ENCODE results near the gene RASL11A. TPM values are rescaled to one million over a fixed set of nuclear protein-coding genes. Genes with fewer than 3 reads are reported as not detected.

RASL11A gene
- polyA plus RNA-seq, 1 donor from 2014 or later = 3.6 TPM

DNA sequence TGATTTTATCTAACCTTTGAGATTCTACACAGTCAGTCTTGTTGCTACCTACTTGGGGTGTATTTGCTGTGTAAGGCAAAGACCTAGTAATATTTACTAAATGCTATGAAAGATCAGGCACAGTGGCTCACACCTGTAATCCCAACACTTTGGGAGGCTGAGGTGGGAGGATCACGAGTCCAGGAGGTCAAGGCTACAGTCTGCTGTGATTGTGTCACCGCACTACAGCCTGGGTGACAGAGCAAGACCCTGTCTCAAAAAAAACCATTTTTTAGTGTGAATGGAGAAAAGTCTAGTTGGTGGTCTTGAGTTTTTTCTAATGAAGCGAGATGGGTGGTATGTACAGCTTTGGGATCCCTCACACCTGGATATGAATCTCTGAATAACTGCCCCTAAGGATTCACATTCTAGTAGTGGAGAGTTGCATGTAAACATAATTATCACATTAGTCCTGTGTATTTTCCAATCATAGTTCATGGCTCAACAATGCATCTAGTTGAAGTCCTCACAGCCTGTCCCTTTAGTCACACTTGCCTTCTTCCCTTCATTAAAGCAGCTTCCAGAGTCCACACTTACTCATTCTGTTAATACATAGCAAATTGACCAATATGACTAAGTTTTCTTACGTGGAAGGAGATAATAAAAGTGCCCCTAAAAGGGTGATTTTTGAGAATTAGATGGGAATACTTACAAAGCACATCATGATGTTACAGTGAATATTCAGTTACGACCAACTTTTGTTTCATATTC lies 11.8 kb upstream of the RASL11A start:
- peak overlapping the region; percentile 65 to 91 (median 66) for H3K27ac Mint-ChIP-seq
- peaks cover 23 to 44% (median 37%) of the 10 kb centered on the region in 3 donors for H3K4me1 Mint-ChIP-seq
- H3K27me3 Mint-ChIP-seq = no peaks in the 10 kb centered on the region
- no peaks in the 10 kb centered on the region for H3K9me3 Mint-ChIP-seq
- H3K36me3 Mint-ChIP-seq = peaks cover under 1% of the 10 kb centered on the region
- no peak overlapping the region for H3K4me3 Mint-ChIP-seq

- Mint-ChIP-seq H3K9me3 (no peaks in the 10 kb centered on the region), H3K27ac (peak overlapping the region; percentile 65 to 91 (median 72)), H3K36me3 (no peaks in the 10 kb centered on the region), H3K4me1 (peaks cover 26 to 39% (median 34%) of the 10 kb centered on the region in 3 donors), H3K27me3 (no peaks in the 10 kb centered on the region), H3K4me3 (peak overlapping the region in 3 of 4 donors; percentile 11 to 71 (median 14))
Observed at GRCh38 chr13:27259831-27260230, 10.8 kb upstream of the RASL11A start.

- Mint-ChIP-seq H3K27ac (peak overlapping the region in 2 of 3 donors; percentile 2 to 5), H3K9me3 (no peaks in the 10 kb centered on the region), H3K36me3 (no peaks in the 10 kb centered on the region), H3K4me3 (no peak overlapping the region), H3K4me1 (peaks cover 26 to 38% (median 34%) of the 10 kb centered on the region in 3 donors), H3K27me3 (no peaks in the 10 kb centered on the region)
Observed at GRCh38 chr13:27261396-27261795, 9.2 kb upstream of the RASL11A start.

GRCh38 chr13:27263438-27263837 lies 7.2 kb upstream of the RASL11A start:
- peaks cover 26 to 49% (median 31%) of the 10 kb centered on the region in 3 donors for H3K4me1 Mint-ChIP-seq
- H3K27ac Mint-ChIP-seq = no peak overlapping the region
- H3K4me3 Mint-ChIP-seq = no peak overlapping the region
- H3K36me3 Mint-ChIP-seq = no peaks in the 10 kb centered on the region
- no peaks in the 10 kb centered on the region for H3K9me3 Mint-ChIP-seq
- H3K27me3 Mint-ChIP-seq = no peaks in the 10 kb centered on the region

DNA sequence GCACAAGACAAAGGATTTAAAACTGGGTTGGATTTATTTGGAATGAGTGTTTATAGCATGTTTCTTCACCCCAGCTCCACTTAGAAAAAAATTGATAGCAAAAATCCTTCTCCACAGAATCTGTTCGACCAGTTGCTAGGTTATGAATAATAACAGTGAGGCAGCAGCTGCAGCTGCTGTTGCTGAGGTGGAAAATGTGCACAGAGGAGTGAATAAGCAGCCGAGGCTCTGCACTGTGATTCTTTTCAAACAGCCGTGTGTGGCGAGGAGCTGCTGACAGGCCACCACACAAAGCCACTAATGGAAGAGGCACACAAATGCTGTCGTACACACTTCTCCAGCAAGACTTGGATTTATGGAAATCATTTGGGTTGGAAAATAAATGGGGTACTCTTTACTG lies 6.4 kb upstream of the RASL11A start:
- H3K4me1 Mint-ChIP-seq = peaks cover 26 to 43% (median 31%) of the 10 kb centered on the region in 3 donors

GRCh38 chr13:27264648-27265047 lies 6.0 kb upstream of the RASL11A start:
- Mint-ChIP-seq H3K4me1 (peaks cover 26 to 39% (median 28%) of the 10 kb centered on the region in 3 donors), H3K4me3 (no peak overlapping the region), H3K36me3 (no peaks in the 10 kb centered on the region), H3K27ac (peak overlapping the region in 1 of 3 donors; percentile 50), H3K9me3 (no peaks in the 10 kb centered on the region), H3K27me3 (no peaks in the 10 kb centered on the region)

More for the DNA sequence above, 6.4 kb upstream of the RASL11A start:
- Mint-ChIP-seq H3K4me3 (no peak overlapping the region), H3K27ac (no peak overlapping the region), H3K27me3 (no peaks in the 10 kb centered on the region), H3K36me3 (no peaks in the 10 kb centered on the region), H3K9me3 (no peaks in the 10 kb centered on the region)

- Mint-ChIP-seq H3K4me1 (peaks cover 17 to 31% (median 17%) of the 10 kb centered on the region in 3 donors), H3K36me3 (no peaks in the 10 kb centered on the region), H3K27me3 (peaks cover 3% of the 10 kb centered on the region), H3K9me3 (no peaks in the 10 kb centered on the region), H3K27ac (peak overlapping the region in 1 of 3 donors; percentile 54), H3K4me3 (peak overlapping the region in 1 of 4 donors; percentile 51)
Observed at GRCh38 chr13:27266917-27267316, 3.7 kb upstream of the RASL11A start.

- H3K27me3 Mint-ChIP-seq = peaks cover 3% of the 10 kb centered on the region
- no peaks in the 10 kb centered on the region for H3K36me3 Mint-ChIP-seq
- H3K27ac Mint-ChIP-seq = no peak overlapping the region
- peak overlapping the region in 1 of 4 donors; percentile 51 for H3K4me3 Mint-ChIP-seq
- H3K9me3 Mint-ChIP-seq = no peaks in the 10 kb centered on the region
- peaks cover 17 to 29% (median 19%) of the 10 kb centered on the region in 3 donors for H3K4me1 Mint-ChIP-seq
Observed at GRCh38 chr13:27267596-27267995, 3.0 kb upstream of the RASL11A start.

DNA sequence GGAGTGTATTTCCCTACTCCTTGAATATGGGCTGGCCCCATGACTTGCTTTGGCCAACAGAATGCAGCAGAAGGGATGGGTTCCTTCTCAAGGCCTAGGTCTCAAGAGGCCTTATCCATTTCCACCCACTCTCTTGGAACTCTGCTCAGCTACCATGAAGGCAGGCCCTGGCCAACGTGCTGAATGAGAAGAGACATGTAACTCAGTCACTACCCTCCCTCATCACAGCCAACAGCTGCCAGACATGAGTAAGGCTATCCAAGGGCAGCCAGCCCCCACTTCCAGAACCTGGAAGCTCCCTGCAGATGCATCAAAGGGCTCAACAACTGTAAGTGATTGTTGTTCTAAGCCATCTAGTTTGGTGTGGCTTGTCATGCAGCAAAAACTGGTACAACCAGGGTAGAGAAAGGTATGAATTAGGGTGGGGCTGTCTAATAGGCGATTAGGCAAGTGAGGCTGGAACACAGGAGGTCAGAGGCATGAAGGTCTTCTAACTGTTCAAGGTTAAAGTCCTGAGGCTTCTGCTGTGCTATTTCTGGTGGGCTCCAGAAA lies 1.4 kb upstream of the RASL11A start:
- Mint-ChIP-seq H3K4me1 (peaks cover 16 to 26% (median 16%) of the 10 kb centered on the region in 3 donors), H3K4me3 (peak overlapping the region in 3 of 4 donors; percentile 89 to 94 (median 89))

GRCh38 chr13:27271570-27272096 lies 1.0 kb downstream of the RASL11A start:
- Mint-ChIP-seq H3K36me3 (no peaks in the 10 kb centered on the region), H3K27ac (peak overlapping the region in 1 of 3 donors; percentile 12), H3K4me1 (peaks cover 10 to 21% (median 11%) of the 10 kb centered on the region in 3 donors), H3K4me3 (peak overlapping the region; percentile 89 to 97 (median 92)), H3K9me3 (no peaks in the 10 kb centered on the region), H3K27me3 (peaks cover 3% of the 10 kb centered on the region)

More for the DNA sequence above, 1.4 kb upstream of the RASL11A start:
- no peaks in the 10 kb centered on the region for H3K36me3 Mint-ChIP-seq
- H3K27me3 Mint-ChIP-seq = peaks cover 3% of the 10 kb centered on the region
- H3K9me3 Mint-ChIP-seq = no peaks in the 10 kb centered on the region
- H3K27ac Mint-ChIP-seq = no peak overlapping the region

GRCh38 chr13:27273658-27274425 lies 3.2 kb downstream of the RASL11A start:
- Mint-ChIP-seq H3K27ac (peak overlapping the region in 1 of 3 donors; percentile 15), H3K27me3 (peaks cover 3% of the 10 kb centered on the region)

GRCh38 chr13:27274631-27275030 lies 4.0 kb downstream of the RASL11A start:
- no peaks in the 10 kb centered on the region for H3K36me3 Mint-ChIP-seq
- H3K4me3 Mint-ChIP-seq = peak overlapping the region in 1 of 4 donors; percentile 16
- peaks cover 9 to 10% (median 10%) of the 10 kb centered on the region in 3 donors for H3K4me1 Mint-ChIP-seq
- H3K27ac Mint-ChIP-seq = no peak overlapping the region
- H3K9me3 Mint-ChIP-seq = no peaks in the 10 kb centered on the region
- H3K27me3 Mint-ChIP-seq = peaks cover 3% of the 10 kb centered on the region

More at GRCh38 chr13:27273658-27274425, 3.2 kb downstream of the RASL11A start:
- Mint-ChIP-seq H3K4me1 (peaks cover 9 to 10% (median 10%) of the 10 kb centered on the region in 3 donors), H3K36me3 (no peaks in the 10 kb centered on the region), H3K9me3 (no peaks in the 10 kb centered on the region), H3K4me3 (peak overlapping the region in 1 of 4 donors; percentile 16)

- Mint-ChIP-seq H3K9me3 (no peaks in the 10 kb centered on the region), H3K4me1 (peaks cover 4 to 7% (median 6%) of the 10 kb centered on the region in 3 donors), H3K27me3 (peaks cover 3% of the 10 kb centered on the region), H3K36me3 (no peaks in the 10 kb centered on the region), H3K27ac (no peak overlapping the region), H3K4me3 (no peak overlapping the region)
Observed at GRCh38 chr13:27276188-27276587, 5.6 kb downstream of the RASL11A start.

DNA sequence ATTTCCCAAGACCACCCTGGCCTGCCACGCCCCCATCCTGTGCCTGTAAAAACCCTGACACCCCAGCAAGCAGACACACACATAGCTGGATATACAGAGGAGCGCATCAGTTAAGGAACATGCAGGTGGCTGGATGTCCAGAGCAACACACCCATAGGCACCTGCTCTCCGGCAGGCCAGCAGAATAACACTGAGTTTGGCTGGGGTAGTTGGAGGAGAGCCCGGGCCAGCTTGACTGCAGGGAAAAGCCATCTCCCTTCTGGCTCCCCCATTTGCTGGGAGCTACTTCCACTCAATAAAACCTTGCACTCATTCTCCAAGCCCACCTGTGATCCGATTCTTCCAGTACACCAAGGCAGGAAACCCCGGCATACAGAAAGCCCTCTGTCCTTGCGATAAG lies 8.9 kb downstream of the RASL11A start:
- no peaks in the 10 kb centered on the region for H3K36me3 Mint-ChIP-seq
- H3K27me3 Mint-ChIP-seq = no peaks in the 10 kb centered on the region
- peaks cover 2 to 7% (median 4%) of the 10 kb centered on the region in 3 donors for H3K4me1 Mint-ChIP-seq
- H3K27ac Mint-ChIP-seq = peak overlapping the region in 1 of 3 donors; percentile 67
- H3K4me3 Mint-ChIP-seq = no peak overlapping the region
- H3K9me3 Mint-ChIP-seq = no peaks in the 10 kb centered on the region

Data from IgD-negative memory B cell (primary cell).